ENCODE measurements around the gene PTER. TPM values are rescaled to one million over a fixed set of nuclear protein-coding genes. Genes with fewer than 3 reads are reported as not detected.
A peak's percentile ranks its signal among the peaks of the same experiment; 100 is the strongest.

PTER gene
- 7.4 and 9.0 TPM in 2 replicates for total RNA-seq (2014; rRNA removed; shearing (Covaris generic))

GRCh38 chr10:16436758-16437539, at the start of gene PTER:
Gene PTER (plus strand): TSS chr10:16437010. CDS start chr10:16484385, 47,375 bp downstream.
- Histone ChIP-seq H3K36me3 (replicated peaks; ENCODE audit: control insufficient read depth, insufficient read depth, low read length) (no peaks in the 10 kb centered on the region), H3K27me3 (ENCODE audit: control insufficient read depth, insufficient read depth, low read length) (no peaks in the 10 kb centered on the region), H3K4me3 (ENCODE audit: insufficient read depth, low read depth, low read length) (peak within 1 kb of the TSS; percentile 60)
- peak; percentile 92 for DNase-seq

GRCh38 chr10:16392531-16393069, 44.2 kb upstream of the PTER start:
- H3K36me3 ChIP-seq (replicated peaks; ENCODE audit: control insufficient read depth, insufficient read depth, low read length): no peaks in the 10 kb centered on the region
- H3K4me3 ChIP-seq (ENCODE audit: insufficient read depth, low read depth, low read length): no peak overlapping the region
- no peaks in the 10 kb centered on the region for H3K27me3 ChIP-seq (ENCODE audit: control insufficient read depth, insufficient read depth, low read length)
- no peak for DNase-seq

GRCh38 chr10:16393271-16393858, 43.4 kb upstream of the PTER start:
- Histone ChIP-seq H3K36me3 (replicated peaks; ENCODE audit: control insufficient read depth, insufficient read depth, low read length) (no peaks in the 10 kb centered on the region), H3K27me3 (ENCODE audit: control insufficient read depth, insufficient read depth, low read length) (no peaks in the 10 kb centered on the region), H3K4me3 (ENCODE audit: insufficient read depth, low read depth, low read length) (no peak overlapping the region)
- DNase-seq: no peak

- DNase-seq: no peak
- H3K4me3 ChIP-seq (ENCODE audit: insufficient read depth, low read depth, low read length): no peak overlapping the region
- H3K36me3 ChIP-seq (replicated peaks; ENCODE audit: control insufficient read depth, insufficient read depth, low read length): no peaks in the 10 kb centered on the region
- H3K27me3 ChIP-seq (ENCODE audit: control insufficient read depth, insufficient read depth, low read length): no peaks in the 10 kb centered on the region
Measured at GRCh38 chr10:16401416-16401815, 35.4 kb upstream of the PTER start.

GRCh38 chr10:16408379-16408778, 28.4 kb upstream of the PTER start:
- no peak overlapping the region for H3K4me3 ChIP-seq (ENCODE audit: insufficient read depth, low read depth, low read length)
- no peak for DNase-seq
- no peaks in the 10 kb centered on the region for H3K27me3 ChIP-seq (ENCODE audit: control insufficient read depth, insufficient read depth, low read length)
- no peaks in the 10 kb centered on the region for H3K36me3 ChIP-seq (replicated peaks; ENCODE audit: control insufficient read depth, insufficient read depth, low read length)

GRCh38 chr10:16417341-16417740, 19.5 kb upstream of the PTER start:
- Histone ChIP-seq H3K27me3 (ENCODE audit: control insufficient read depth, insufficient read depth, low read length) (no peaks in the 10 kb centered on the region), H3K36me3 (replicated peaks; ENCODE audit: control insufficient read depth, insufficient read depth, low read length) (no peaks in the 10 kb centered on the region), H3K4me3 (ENCODE audit: insufficient read depth, low read depth, low read length) (no peak overlapping the region)
- no peak for DNase-seq

GRCh38 chr10:16423599-16423998, 13.2 kb upstream of the PTER start:
- no peaks in the 10 kb centered on the region for H3K27me3 ChIP-seq (ENCODE audit: control insufficient read depth, insufficient read depth, low read length)
- H3K36me3 ChIP-seq (replicated peaks; ENCODE audit: control insufficient read depth, insufficient read depth, low read length): no peaks in the 10 kb centered on the region
- H3K4me3 ChIP-seq (ENCODE audit: insufficient read depth, low read depth, low read length): no peak overlapping the region
- DNase-seq: no peak

GRCh38 chr10:16425449-16425848, 11.4 kb upstream of the PTER start:
- no peak for DNase-seq
- Histone ChIP-seq H3K27me3 (ENCODE audit: control insufficient read depth, insufficient read depth, low read length) (no peaks in the 10 kb centered on the region), H3K36me3 (replicated peaks; ENCODE audit: control insufficient read depth, insufficient read depth, low read length) (no peaks in the 10 kb centered on the region), H3K4me3 (ENCODE audit: insufficient read depth, low read depth, low read length) (no peak overlapping the region)

GRCh38 chr10:16429539-16429938, 7.3 kb upstream of the PTER start:
- Histone ChIP-seq H3K36me3 (replicated peaks; ENCODE audit: control insufficient read depth, insufficient read depth, low read length) (no peaks in the 10 kb centered on the region), H3K4me3 (ENCODE audit: insufficient read depth, low read depth, low read length) (no peak overlapping the region), H3K27me3 (ENCODE audit: control insufficient read depth, insufficient read depth, low read length) (no peaks in the 10 kb centered on the region)
- no peak for DNase-seq

GRCh38 chr10:16436367-16436757, 448 bp upstream of the PTER start:
- Histone ChIP-seq H3K4me3 (ENCODE audit: insufficient read depth, low read depth, low read length) (peak overlapping the region; percentile 60), H3K36me3 (replicated peaks; ENCODE audit: control insufficient read depth, insufficient read depth, low read length) (no peaks in the 10 kb centered on the region), H3K27me3 (ENCODE audit: control insufficient read depth, insufficient read depth, low read length) (no peaks in the 10 kb centered on the region)
- DNase-seq: no peak

- no peaks in the 10 kb centered on the region for H3K36me3 ChIP-seq (replicated peaks; ENCODE audit: control insufficient read depth, insufficient read depth, low read length)
- no peaks in the 10 kb centered on the region for H3K27me3 ChIP-seq (ENCODE audit: control insufficient read depth, insufficient read depth, low read length)
- no peak for DNase-seq
- H3K4me3 ChIP-seq (ENCODE audit: insufficient read depth, low read depth, low read length): no peak overlapping the region
Measured at GRCh38 chr10:16437540-16437894, 707 bp downstream of the PTER start.

GRCh38 chr10:16439295-16439694, 2.5 kb downstream of the PTER start:
- DNase-seq: no peak
- Histone ChIP-seq H3K27me3 (ENCODE audit: control insufficient read depth, insufficient read depth, low read length) (no peaks in the 10 kb centered on the region), H3K36me3 (replicated peaks; ENCODE audit: control insufficient read depth, insufficient read depth, low read length) (no peaks in the 10 kb centered on the region), H3K4me3 (ENCODE audit: insufficient read depth, low read depth, low read length) (no peak overlapping the region)

- DNase-seq: no peak
- H3K4me3 ChIP-seq (ENCODE audit: insufficient read depth, low read depth, low read length): no peak overlapping the region
Measured at GRCh38 chr10:16440396-16441133, 3.8 kb downstream of the PTER start.

GRCh38 chr10:16441173-16441840, 4.5 kb downstream of the PTER start:
- Histone ChIP-seq H3K27me3 (ENCODE audit: control insufficient read depth, insufficient read depth, low read length) (no peaks in the 10 kb centered on the region), H3K4me3 (ENCODE audit: insufficient read depth, low read depth, low read length) (no peak overlapping the region), H3K36me3 (replicated peaks; ENCODE audit: control insufficient read depth, insufficient read depth, low read length) (no peaks in the 10 kb centered on the region)
- no peak for DNase-seq

More at GRCh38 chr10:16440396-16441133, 3.8 kb downstream of the PTER start:
- no peaks in the 10 kb centered on the region for H3K36me3 ChIP-seq (replicated peaks; ENCODE audit: control insufficient read depth, insufficient read depth, low read length)
- no peaks in the 10 kb centered on the region for H3K27me3 ChIP-seq (ENCODE audit: control insufficient read depth, insufficient read depth, low read length)
